ENCODE measurements around the gene HPS1.

Gene HPS1

DNA sequence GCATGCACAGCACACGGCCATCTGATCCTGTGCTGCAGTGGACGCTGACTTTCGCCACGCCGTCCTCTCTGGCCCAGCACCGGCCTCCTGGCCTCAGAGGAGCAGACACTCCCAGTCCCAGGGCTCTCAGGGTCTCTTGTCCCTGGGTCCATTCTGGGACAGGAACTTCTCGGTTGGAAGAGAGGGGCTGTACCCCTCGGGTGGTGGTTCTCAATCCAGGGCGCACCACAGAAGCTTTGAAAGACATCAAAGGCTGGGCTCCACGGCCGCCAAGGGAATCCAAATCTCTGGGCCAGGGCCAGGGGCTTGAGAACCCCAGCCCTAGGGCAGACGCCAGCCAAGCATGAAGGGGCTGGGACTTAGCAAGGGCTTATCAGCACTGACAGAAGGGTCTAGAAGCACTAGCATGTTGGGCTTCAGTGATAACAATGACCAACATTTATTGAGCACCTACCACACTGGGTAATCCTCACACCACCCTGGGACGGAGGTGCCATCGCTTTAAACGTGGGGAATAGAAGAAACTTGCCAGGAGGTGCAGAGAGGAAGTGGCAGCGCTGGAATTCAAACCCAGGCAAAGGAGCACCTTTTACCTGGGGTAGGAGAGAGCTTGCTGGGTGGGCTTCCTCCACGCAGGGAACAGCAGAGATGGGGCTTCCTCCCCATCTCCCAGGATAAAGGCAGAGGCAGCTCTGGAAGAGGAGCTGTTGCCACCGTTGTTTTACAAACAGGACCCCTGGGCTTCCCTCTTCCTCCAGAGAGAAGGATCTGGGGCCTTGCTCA lies 29.9 kb downstream of the HPS1 start:
- in situ Hi-C loops (cut with MboI; ENCODE audit: low sequenced_read_pairs): no loop called here

DNA sequence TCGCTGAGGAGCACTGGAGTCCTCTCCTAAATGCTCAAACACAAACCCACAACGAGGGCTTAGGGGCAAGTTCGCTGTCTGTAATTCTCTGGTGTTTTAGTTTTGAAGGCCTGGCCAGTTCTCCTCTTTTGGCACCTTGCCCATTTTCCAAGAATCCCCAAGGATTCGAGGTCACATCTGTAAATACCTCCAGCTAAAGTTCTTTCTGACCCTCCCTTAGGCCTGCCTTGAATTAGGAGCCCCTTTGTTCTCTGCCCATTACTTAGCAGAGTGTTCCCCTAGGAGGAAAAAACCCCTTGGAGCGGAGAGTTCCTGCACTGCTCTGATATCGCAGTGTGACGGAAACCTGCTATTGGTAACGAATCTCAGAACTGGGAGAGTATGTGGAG lies 31.0 kb downstream of the HPS1 start:
- in situ Hi-C loops (cut with MboI; ENCODE audit: low sequenced_read_pairs): no loop called here

DNA sequence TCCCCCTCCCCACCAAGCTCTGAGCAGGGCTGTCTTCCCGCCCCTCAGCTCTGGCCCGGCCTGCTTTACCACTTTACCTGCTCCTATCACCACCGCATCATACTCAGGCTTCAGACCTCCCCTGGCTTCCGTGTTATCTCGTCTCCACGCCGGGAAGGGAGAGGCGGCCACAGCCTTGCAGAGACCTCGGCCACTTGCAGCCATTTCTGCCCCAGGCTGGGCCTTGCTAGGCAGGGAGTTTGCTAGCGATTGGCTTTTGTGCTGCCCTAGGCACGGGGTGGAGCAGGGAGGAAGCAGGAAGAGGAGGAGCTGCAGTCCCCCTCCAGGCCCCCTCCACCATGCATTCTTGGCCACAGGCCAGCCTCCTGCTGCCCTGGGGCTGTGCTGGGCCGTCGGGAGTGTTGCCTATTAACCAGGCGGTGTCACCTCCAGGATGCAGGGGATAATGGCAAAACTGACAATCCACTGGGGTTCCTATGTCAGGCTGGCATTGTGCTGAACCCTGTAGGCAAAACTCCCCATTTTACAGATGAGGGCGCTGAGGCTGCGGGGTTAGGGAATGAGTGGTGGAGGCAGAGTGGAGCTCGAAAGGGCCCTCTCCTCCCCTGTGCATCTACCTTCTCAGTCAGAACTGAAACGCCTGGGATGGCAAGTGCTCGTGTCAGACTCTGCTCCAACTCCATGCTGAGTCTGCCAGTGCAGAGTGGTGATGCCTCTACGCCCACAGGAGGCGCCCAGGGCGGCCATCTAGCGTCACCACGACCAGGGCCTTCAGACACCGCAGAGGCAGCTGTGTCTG lies 31.6 kb downstream of the HPS1 start, which contains the start of gene PYROXD2:
TSS of gene PYROXD2 (minus strand) at position 251 of the 799 bp plus-strand sequence. CDS start at position 204, 47 bp downstream.
- in situ Hi-C loops (cut with MboI; ENCODE audit: low sequenced_read_pairs): no loop called here

DNA sequence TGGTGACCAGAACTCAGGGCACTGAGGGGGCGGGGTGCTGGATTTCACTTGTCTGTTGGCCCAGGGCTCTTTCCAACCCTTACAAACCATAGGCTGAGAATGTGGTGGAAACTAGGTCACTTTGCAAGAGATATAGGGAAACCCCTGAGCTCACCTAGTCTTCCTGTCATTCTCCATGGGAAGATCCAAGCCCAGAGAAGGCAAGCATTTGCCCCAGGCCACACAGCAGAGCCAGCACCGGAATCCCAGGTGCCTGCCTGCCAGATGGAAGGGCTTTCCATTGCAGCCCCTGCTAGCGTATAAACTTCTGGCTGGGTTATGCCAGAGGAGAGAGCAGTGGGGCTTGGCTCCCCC lies 32.2 kb downstream of the HPS1 start:
- in situ Hi-C loops (cut with MboI; ENCODE audit: low sequenced_read_pairs): no loop called here

DNA sequence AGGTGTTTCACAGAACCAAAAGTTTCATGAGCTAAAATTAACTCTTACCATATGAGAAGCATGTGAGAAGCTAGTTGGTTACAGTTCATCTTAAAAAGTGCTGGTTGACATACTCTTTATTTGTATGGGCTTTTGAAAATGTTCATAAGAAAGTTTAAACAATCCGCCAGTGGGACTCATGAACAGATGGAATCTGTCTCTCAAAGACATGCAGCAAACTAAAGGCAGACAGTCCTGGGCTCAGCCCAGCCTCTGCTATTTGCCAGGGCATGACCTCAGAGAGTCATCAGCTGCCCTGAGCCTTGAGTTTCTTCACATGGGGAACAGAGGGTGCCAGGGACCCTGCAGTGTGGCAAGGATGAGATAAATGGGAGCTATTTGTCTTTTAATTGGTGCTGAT lies 35.0 kb downstream of the HPS1 start:
- in situ Hi-C loops (cut with MboI; ENCODE audit: low sequenced_read_pairs): no loop called here

DNA sequence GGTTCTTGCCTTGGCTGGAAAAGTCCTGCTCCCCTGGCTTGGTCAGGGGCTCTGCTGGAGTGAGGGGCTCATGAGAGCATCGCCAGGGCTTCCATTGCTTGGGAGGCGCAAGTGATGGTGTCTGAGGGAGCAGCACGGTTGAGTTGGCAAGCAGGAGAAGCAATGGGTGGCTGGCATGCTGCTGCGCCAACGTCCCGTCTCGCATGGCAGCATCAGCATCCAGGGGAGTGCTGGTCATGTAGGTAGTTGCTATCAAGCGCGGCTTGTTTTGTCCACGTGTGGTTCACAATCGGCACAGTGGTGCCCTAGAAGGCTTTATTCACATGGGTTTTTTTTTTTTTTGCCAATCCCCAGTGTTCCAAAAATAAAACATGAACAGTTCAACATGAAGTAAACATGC lies 35.6 kb downstream of the HPS1 start:
- in situ Hi-C loops (cut with MboI; ENCODE audit: low sequenced_read_pairs): no loop called here

DNA sequence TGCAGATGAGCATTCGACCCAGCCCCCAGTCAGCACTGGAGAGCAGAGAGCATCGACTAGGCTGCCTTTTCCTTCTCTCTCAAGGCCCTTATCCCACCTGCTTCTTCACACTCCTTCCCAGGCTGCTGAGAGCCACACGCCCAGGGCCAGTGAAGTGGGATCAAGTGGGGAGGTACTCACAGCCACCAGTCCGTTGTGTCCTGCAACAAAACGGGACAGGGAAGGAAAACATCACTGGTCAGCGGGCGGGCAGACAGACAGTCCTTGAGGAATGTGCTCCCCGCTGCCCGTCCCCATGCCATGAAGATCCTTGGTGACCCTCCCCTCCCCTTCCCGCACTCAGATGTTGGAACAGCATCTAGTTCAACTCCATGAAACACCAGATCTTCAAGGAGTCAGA lies 36.0 kb downstream of the HPS1 start:
- in situ Hi-C loops (cut with MboI; ENCODE audit: low sequenced_read_pairs): no loop called here

DNA sequence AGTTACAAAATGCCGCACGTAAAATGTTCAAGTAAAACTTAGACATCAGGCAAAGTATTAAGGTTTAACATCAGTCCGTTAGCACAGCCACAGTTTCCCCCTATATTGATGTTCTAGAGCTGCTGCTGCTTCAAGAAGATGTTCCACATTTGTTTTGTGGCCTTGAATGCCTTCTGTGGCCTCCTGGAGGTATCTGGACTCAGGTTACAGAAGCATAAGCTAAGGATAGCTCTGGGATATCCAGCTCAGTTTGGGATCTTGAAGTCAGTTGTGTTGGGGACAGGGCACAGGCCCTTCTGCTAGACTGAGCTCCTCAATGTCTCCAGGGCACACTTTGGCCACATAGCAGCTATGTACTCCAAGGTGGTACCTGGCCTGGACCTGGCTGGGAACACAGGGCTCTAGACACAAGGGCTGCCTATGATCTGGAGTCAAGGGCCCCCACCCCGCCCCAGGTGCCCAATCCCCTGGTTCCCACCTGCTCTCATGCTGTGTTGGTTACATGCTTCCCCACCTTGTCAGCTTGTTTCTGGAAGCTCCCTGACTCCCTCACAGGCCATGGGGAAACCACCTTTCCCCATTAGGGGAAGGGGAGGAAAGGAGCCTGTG lies 36.5 kb downstream of the HPS1 start:
- in situ Hi-C loops (cut with MboI; ENCODE audit: low sequenced_read_pairs): no loop called here

DNA sequence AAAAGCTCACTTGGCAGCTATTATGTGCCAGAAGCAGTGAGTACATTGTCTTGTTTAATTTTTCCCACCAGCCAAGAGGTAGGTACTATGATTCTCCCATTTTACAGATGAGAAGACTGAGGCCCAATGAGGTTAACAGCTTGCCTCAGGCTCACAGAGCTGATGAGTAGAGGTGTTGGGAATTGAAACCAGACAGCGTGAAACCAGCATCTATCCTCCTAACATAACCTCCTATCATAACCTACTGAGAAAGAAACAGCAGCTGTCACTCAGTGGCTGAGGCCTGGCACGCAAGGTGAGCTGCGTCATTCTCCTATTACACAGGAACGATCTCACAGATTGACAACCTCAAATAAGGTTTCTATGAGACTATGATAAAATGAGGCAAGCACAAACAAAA lies 37.9 kb downstream of the HPS1 start:
- in situ Hi-C loops (cut with MboI; ENCODE audit: low sequenced_read_pairs): no loop called here

DNA sequence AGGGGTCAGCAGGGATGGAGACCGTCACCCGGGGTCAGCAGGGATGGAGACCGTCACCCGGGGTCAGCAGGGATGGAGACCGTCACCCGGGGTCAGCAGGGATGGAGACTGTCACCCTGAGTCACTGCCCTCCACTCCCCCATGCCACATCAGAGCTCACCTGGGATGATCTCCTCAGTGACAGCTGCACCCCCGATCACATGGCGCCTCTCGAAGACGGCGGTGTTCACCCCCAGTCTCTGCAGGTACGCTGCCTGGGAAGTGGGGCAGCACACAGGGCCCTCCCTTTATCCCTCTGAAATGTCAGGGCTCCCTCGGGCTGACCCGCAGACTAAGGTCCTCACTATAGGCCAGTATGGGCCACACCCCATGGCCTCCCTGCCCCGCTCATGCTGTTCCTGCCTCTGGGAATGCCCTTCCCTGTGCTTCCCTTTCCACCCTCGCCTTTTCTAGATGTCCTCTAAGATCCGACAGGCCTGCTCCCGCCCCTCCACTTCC lies 38.9 kb downstream of the HPS1 start:
- in situ Hi-C loops (cut with MboI; ENCODE audit: low sequenced_read_pairs): no loop called here

DNA sequence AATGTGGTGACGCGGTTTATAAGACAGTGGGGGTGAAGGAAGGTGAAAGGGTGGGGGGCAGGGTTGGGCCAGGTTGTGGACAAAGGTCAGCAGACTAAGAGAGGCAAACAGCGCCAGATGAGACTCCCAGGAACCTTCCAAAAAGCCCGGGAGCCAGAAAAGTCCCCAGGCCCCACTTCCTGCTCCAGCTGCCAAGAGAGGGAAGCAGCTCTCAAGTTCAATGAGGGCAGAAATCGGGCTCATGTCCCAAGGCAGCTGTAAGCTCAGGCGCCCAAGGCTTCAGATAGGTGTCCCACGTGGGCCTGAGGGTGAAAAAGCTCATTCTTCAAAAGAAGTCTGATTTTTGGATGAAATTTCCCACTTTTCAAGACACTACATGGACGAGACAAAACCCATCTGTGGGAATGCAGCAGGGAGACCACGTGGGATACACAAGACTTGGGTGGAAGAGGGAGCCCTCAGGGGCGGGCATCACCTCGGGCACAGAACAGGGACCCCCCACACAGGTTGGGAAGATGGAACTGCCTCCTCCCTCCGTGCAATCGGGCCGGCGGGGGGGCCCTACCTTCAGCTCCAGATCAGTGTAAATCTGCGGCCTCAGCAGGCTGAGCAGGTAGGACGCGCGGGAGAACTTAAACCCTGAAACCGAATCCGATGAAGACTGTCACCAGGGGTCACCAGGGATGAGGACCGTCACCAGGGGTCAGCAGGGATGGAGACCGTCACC lies 39.6 kb downstream of the HPS1 start:
- in situ Hi-C loops (cut with MboI; ENCODE audit: low sequenced_read_pairs): no loop called here

DNA sequence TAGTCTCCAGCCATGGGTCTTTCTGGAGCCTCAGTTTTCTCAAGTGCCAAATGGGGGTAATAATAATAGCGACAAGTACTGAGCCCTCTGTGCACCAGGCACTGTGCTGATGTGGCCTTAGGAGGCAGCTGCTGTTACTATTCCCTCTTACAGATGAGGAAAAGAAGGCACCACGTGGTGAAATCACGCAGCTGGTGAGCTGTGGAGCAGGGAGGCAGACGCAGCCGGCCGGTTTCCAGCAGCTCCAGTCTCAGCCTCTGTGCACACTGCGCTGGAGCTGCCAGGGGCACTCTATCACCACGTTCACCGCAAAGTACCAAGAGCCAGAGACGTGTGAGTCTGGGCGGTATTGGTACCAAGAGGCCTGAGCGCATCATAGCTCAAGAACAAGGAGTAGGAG lies 41.3 kb downstream of the HPS1 start:
- in situ Hi-C loops (cut with MboI; ENCODE audit: low sequenced_read_pairs): no loop called here

DNA sequence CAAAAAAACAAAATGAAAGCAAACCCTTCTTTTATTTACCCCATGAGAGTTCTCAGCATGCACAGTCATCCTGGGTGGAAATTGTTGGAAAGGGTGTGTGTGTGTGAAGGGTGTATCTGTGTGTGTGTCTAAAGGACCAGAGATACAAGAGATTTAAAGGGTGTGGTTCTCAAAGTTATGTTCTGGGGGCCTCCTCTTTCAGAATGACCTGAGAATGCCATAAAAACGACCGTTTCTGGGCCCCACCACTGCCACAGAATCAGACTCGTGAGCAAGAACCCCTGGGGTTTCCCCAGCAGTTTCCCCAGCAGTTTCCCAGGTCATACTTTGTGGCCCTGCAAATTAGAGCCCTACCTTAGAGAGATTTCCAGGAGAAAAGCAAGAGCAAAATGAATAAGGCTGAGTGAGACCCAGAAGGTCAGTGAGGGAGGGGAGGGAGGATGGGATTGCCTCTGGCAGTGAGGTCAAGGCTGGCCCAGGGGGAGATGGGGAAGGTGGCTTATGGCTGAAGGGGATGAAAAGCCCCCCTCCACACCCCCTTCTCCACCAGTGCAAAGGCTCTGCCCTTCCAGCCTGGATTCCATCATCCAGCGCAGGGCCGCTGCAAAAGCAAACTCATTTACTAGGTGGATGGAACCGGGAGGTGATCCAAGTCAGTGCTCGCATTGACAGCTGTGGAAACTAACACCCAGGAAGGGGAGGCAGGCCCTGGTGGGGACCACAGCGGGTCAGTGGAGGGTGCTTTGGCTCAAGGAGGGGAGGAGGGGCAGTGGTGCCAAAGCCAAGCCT lies 42.0 kb downstream of the HPS1 start:
- in situ Hi-C loops (cut with MboI; ENCODE audit: low sequenced_read_pairs): no loop called here

DNA sequence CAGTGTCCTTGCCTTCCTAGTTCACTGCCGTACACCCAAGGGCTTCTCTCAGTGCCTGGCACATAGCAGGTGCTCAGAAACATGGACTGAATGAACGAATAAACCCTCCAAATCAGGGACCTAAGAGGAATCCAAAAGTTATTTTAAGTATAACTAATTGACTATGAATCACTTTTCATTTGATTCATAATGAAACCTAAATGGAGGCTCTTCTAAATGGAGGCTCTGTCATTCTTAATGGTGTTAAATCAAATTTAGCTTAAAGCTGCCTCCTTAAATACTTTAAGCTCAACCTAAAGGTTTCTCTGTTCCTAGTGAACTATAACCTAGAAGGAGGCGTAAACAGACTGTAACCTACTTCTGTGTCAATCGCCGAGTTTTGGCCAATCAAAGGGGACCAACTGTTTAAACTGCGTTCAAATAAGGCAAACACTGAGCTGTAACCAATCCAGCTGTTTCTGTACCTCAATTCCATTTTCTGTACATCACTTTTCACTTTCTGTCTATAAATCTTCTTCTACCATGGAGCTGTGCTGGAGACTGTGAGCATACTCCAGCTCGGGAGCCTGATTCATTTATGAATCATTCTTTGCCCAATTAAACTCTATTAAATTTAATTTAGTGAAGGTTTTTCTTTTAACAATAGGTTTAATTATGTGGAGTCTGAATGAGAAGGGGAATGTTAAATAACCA lies 42.8 kb downstream of the HPS1 start:
- in situ Hi-C loops (cut with MboI; ENCODE audit: low sequenced_read_pairs): no loop called here

DNA sequence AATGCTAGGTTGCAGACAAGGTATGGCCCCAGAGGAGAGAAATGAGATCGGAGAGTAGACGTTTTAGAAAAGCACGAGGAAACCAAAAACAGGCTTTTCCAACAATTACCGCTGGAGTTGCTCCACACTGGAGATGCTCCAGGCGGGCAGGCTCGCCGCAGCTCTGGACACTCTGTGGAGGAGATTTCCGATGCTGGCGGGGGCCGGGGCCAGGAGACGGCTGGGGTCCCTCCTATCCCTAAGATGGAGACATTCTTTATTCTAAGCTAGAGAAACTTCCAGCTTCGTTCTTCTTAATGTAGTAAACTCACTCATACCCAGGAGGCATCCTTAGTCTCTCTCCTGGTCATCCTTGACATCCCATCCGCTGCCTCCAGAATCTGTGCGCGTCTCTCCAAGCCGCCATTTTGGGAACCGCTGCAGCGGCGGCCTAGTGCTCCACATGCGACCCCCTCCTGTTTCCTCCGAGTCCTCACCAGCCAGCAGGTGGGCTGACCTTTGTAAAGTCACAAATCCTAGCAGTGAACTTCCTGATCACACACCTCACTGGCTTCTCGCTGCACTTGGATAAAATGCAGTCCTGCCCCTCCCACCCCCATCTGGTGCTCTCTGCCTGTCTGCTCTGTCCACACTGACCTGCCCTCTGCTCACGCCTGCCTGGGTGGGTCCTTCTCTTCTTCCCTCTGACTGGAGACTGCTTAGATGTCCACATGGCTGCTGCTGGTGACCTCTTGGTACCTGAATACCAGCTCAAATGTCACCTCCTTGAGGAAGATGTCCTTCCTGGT lies 43.6 kb downstream of the HPS1 start:
- in situ Hi-C loops (cut with MboI; ENCODE audit: low sequenced_read_pairs): no loop called here

DNA sequence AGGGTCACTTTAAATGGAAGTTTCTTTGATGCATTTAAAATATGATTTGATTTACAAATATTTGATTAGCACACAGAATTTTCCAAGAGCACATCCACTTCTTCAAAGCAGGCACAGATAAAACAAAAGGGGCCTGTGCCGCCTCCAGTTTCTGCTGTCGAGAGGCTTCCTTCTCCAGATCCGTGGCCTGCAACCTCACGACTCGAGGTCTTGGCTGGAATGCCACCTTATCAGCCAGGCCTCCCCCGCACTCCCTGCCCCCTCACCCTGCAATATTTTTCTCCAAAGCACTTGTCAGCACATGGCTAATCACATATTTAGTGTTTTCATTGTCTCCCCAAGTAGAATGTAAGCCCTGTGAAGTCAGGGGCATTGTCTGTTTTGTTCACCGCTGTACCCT lies 44.3 kb downstream of the HPS1 start:
- in situ Hi-C loops (cut with MboI; ENCODE audit: low sequenced_read_pairs): no loop called here

DNA sequence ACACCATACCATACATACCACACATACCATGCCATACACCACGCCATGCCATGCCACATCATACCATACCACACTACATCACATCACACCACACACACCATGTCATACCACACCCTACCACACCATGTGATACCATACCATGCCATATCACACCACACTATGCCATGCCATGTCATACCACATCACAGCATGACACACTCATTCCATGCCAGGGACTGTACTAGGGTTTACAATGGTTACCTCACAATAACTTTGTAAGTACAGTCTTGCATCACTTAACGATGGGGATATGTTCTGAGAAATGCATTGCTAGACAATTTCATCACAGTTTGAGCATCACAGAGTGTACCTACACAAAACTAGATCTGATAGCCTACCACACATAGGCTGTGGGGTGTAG lies 46.3 kb downstream of the HPS1 start:
- in situ Hi-C loops (cut with MboI; ENCODE audit: low sequenced_read_pairs): no loop called here

DNA sequence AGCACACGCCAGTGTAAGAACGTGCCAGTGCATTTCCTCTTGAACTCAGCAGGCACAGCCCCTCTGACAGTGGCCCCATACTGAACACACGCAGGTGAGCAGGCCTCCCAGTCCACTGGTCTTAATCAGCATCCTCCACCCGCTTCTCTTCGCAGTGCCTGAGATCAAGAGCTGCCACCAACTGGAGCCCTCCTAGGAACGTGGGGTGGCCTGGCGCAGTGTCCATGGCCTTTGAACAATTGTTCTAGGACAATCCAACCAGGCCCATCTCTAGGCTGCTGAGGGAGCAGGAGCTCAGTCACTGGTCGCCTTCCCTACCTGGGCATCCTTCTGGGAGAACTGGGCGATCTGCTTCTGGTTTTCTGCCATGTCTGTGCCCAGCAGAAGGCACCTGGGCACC lies 47.0 kb downstream of the HPS1 start:
- in situ Hi-C loops (cut with MboI; ENCODE audit: low sequenced_read_pairs): no loop called here

DNA sequence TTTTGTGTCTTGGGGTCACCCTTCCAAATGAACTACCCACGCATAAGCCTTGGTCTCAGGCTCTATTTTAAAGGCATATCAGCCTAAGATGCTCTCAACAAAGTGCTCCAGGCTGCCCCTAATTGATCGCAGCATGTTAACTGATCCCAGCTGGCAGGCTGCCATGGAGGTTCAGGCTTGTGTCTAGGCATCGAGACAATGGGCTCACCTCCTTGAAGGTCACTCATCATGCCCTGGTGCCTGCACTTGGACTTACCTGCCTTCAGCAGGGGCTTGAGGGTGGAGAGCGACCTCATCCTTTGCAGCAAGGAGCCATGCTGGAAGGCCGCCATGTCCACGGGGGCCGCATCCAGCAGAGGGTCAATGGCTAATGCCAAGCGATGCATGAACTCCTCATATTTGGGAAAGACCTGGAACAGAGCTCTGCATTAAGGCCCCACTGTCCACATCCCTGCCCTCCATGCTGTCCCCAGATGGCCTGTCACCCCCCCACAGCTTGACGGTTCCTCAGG lies 49.6 kb downstream of the HPS1 start:
- in situ Hi-C loops (cut with MboI; ENCODE audit: low sequenced_read_pairs): no loop called here
